ENCODE measurements around the gene MAP3K5.

The MAP3K5 gene

GRCh38 chr6:136750696-136751521 lies 41.4 kb downstream of the MAP3K5 start:
- no peak for DNase-seq (ENCODE audit: low read depth, low spot score)

GRCh38 chr6:136749359-136749997 lies 42.8 kb downstream of the MAP3K5 start:
- DNase-seq (ENCODE audit: low read depth, low spot score): no peak

GRCh38 chr6:136747507-136747906 lies 44.8 kb downstream of the MAP3K5 start:
- DNase-seq (ENCODE audit: low read depth, low spot score): no peak

- no peak for DNase-seq (ENCODE audit: low read depth, low spot score)
Measured at GRCh38 chr6:136745300-136745699, 47.0 kb downstream of the MAP3K5 start.

GRCh38 chr6:136744889-136745288 lies 47.4 kb downstream of the MAP3K5 start:
- no peak for DNase-seq (ENCODE audit: low read depth, low spot score)

GRCh38 chr6:136742125-136742524 lies 50.2 kb downstream of the MAP3K5 start:
- no peak for DNase-seq (ENCODE audit: low read depth, low spot score)

- no peak for DNase-seq (ENCODE audit: low read depth, low spot score)
Measured at GRCh38 chr6:136740050-136740974, 52.0 kb downstream of the MAP3K5 start.

- DNase-seq (ENCODE audit: low read depth, low spot score): no peak
Measured at GRCh38 chr6:136739501-136739900, 52.8 kb downstream of the MAP3K5 start.

- no peak for DNase-seq (ENCODE audit: low read depth, low spot score)
Measured at GRCh38 chr6:136739071-136739470, 53.2 kb downstream of the MAP3K5 start.

- DNase-seq (ENCODE audit: low read depth, low spot score): no peak
Measured at GRCh38 chr6:136738692-136739057, 53.6 kb downstream of the MAP3K5 start.

- DNase-seq (ENCODE audit: low read depth, low spot score): no peak
Measured at GRCh38 chr6:136737871-136738691, 54.2 kb downstream of the MAP3K5 start.

GRCh38 chr6:136737374-136737844 lies 54.9 kb downstream of the MAP3K5 start:
- DNase-seq (ENCODE audit: low read depth, low spot score): no peak

- DNase-seq (ENCODE audit: low read depth, low spot score): no peak
Measured at GRCh38 chr6:136736281-136736960, 55.9 kb downstream of the MAP3K5 start.

- no peak for DNase-seq (ENCODE audit: low read depth, low spot score)
Measured at GRCh38 chr6:136734977-136735376, 57.3 kb downstream of the MAP3K5 start.

- no peak for DNase-seq (ENCODE audit: low read depth, low spot score)
Measured at GRCh38 chr6:136732889-136733288, 59.4 kb downstream of the MAP3K5 start.

- no peak for DNase-seq (ENCODE audit: low read depth, low spot score)
Measured at GRCh38 chr6:136729832-136730231, 62.4 kb downstream of the MAP3K5 start.

- no peak for DNase-seq (ENCODE audit: low read depth, low spot score)
Measured at GRCh38 chr6:136728976-136729515, 63.2 kb downstream of the MAP3K5 start.

- DNase-seq (ENCODE audit: low read depth, low spot score): no peak
Measured at GRCh38 chr6:136728033-136728939, 64.0 kb downstream of the MAP3K5 start.
